Body of pancreas (tissue), 4 donors: ENCODE measurements around the gene SYNPO2.

Experiments
- POLR2A ChIP-seq, 3 donors: fragments of 450-650 bp; IDR thresholded peaks; one replicate each; pipeline ENCODE4 v1.6.1; 2016; ENCODE audit warnings: antibody characterized with exemption in 3 of 3, mild to moderate bottlenecking in 2 of 3
- TF ChIP-seq, protein P1 (sequence below), 7 experiments: fragments of 450-650 bp in 4 of 7; fragments of 200-600 bp in 3 of 7; sonication (generic) in 3 of 7; IDR thresholded peaks; one replicate each; pipeline ENCODE4 v1.5.1; 2016 to 2019; ENCODE audit warnings: antibody characterized with exemption in 7 of 7

DNA sequence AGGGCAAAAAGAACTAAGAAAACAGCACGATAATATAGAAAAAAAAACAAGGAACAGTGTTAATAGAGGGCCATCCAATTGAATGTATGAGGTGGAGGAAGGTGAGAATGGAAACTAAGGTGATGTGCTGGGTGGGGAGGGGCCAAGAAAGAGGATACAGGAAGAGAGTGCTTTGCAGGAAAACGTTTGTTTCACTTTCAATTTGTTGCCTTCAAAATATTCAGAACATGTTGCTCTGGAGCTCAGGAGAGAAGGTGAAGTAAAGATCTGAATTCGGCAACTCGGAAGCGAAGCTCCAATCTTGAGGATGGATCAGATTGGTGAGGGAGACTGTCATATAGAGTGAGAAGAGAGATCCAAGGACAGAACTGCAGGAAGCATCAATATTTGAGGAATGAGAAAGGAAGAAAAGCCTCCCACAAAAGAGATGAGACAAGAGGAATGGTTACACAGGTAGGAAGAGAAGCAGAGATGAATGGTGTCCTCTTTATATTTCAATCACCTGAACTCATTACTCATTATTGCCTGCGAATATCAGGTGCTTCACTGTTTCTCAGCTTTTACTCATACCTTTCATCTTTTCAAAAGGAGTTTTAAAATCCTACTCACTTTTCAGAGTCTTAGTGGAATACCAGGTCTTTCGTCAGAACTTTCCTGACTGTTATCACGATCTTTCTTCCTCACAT lies 38.0 kb upstream of the SYNPO2 start:
- TF ChIP-seq, protein P1, sequence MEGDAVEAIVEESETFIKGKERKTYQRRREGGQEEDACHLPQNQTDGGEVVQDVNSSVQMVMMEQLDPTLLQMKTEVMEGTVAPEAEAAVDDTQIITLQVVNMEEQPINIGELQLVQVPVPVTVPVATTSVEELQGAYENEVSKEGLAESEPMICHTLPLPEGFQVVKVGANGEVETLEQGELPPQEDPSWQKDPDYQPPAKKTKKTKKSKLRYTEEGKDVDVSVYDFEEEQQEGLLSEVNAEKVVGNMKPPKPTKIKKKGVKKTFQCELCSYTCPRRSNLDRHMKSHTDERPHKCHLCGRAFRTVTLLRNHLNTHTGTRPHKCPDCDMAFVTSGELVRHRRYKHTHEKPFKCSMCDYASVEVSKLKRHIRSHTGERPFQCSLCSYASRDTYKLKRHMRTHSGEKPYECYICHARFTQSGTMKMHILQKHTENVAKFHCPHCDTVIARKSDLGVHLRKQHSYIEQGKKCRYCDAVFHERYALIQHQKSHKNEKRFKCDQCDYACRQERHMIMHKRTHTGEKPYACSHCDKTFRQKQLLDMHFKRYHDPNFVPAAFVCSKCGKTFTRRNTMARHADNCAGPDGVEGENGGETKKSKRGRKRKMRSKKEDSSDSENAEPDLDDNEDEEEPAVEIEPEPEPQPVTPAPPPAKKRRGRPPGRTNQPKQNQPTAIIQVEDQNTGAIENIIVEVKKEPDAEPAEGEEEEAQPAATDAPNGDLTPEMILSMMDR (IDR thresholded peaks at IDR 0.05), result no peak
- TF ChIP-seq POLR2A (IDR thresholded peaks at IDR 0.05), result no peak
